ENCODE data around the gene B4GALT7.

- no peak for TF ChIP-seq CTCF (IDR thresholded peaks at IDR 0.05; ENCODE audit: borderline replicate concordance, extremely low read depth, low read length, poor library complexity, severe bottlenecking)
- no peak for TF ChIP-seq EZH2 (IDR thresholded peaks at IDR 0.05; ENCODE audit: borderline replicate concordance, low read depth, low read length, severe bottlenecking)
Observed at GRCh38 chr5:177578316-177578715, 21.6 kb upstream of the B4GALT7 start.
